LNCaP clone FGC (cell line): ENCODE results near the gene PDZD4.

Experiments
- DNase-seq: peaks from one replicate; pipeline ENCODE4 v3.0.0-alpha.2; 2011; ENCODE audit warnings: low read depth
- H3K4me3 ChIP-seq: 2 replicates; pipeline ENCODE4 v1.5.1; 2011; ENCODE audit warnings: mild to moderate bottlenecking, low read depth, low read length, control low read depth
- TF ChIP-seq, protein P1 (sequence below): IDR thresholded peaks from 2 replicates; pipeline ENCODE4 v1.5.1; 2012; ENCODE audit warnings: mild to moderate bottlenecking; ENCODE audit not compliant: control insufficient read depth, insufficient read depth; ENCODE audit errors: extremely low read depth

The PDZD4 gene

DNA sequence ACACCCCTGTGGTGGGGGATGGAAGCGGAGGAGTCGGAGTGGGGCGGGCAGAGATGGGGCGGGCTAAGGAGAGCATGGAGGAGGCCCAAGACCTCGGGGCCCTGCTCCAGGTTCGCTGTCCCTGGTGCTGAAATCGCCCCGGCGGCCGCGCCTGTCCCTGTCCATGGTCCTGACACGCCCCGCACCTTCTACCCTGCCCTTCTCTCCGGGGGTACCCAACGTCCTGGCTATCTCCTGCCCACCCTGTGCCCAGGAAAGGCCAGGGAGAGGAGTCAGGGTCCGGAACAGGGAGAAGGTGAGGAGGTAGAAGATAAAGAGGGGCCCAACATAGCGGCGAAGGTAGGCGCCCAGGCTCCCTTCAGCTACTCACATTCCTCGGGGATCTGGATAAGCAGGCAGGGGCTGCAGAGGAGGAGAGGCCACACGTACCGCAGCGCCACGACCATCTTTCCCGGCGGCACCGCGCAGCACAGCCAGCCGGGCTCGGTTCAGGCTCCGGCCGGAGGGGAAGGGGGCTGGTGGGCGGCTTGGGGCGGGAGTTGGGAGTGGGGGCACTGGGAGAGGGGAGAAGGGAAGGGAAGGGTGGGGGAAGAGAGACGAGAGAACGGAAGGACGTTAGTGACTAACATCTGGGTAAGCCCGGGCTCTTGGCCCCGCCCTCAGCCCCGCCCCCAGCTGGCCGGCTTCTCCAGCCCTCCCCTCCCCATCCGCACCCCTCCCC lies 45.2 kb upstream of the PDZD4 start:
- DNase-seq, result no peak
- no peak overlapping the region for H3K4me3 ChIP-seq
- TF ChIP-seq, protein P1, sequence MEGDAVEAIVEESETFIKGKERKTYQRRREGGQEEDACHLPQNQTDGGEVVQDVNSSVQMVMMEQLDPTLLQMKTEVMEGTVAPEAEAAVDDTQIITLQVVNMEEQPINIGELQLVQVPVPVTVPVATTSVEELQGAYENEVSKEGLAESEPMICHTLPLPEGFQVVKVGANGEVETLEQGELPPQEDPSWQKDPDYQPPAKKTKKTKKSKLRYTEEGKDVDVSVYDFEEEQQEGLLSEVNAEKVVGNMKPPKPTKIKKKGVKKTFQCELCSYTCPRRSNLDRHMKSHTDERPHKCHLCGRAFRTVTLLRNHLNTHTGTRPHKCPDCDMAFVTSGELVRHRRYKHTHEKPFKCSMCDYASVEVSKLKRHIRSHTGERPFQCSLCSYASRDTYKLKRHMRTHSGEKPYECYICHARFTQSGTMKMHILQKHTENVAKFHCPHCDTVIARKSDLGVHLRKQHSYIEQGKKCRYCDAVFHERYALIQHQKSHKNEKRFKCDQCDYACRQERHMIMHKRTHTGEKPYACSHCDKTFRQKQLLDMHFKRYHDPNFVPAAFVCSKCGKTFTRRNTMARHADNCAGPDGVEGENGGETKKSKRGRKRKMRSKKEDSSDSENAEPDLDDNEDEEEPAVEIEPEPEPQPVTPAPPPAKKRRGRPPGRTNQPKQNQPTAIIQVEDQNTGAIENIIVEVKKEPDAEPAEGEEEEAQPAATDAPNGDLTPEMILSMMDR, result no peak

DNA sequence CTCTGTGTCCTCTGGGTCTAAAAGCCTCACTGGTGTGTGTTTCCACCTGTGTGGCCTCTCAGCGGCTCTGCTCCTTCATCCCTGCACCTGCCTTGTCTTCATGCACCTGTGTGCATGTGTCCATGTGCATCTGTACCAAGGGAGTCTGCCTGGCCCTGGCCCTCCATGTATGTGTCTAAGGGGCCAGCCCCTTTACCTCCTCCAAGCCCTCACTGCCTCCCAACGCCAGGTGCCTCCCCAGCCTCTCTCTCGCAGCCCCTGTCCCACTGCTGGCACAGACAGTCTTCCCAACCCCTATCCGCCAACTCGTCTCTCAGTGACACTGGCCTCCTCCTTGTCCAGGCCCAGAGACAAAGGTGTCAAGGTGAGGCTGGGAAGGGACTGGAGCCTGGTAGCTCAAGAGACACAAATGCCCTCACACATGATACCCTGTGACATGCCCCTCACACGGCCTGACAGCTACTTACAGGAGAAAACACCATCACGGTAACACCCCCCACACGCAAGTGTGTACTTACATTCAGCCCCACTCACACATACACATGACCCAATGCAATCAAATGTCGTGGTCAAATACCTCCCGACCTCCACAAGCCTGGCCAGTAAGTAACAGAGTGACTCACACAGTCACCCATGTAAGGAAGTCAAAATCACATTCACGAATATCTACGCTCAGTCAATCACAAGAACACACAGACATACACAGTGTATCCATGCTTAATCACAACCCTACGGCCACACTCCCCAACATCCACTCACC lies 44.2 kb upstream of the PDZD4 start:
- TF ChIP-seq, protein P1, result no peak
- no peak overlapping the region for H3K4me3 ChIP-seq
- DNase-seq, result no peak

DNA sequence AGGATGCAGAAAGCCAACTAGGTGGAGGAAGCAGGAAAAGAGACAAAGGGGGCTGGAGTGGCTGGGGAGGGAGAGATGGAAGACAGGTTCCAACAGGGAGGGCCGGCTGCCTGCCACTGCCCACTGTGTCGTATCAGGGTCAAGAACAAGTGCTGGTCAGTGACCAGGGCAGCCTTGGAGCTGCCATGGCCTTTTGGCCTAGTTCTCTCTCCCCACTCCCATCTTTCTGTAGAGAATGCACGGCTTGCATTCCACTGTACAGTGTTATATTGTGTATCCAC lies 43.7 kb upstream of the PDZD4 start:
- DNase-seq, result no peak
- H3K4me3 ChIP-seq, result no peak overlapping the region
- TF ChIP-seq, protein P1, result no peak

DNA sequence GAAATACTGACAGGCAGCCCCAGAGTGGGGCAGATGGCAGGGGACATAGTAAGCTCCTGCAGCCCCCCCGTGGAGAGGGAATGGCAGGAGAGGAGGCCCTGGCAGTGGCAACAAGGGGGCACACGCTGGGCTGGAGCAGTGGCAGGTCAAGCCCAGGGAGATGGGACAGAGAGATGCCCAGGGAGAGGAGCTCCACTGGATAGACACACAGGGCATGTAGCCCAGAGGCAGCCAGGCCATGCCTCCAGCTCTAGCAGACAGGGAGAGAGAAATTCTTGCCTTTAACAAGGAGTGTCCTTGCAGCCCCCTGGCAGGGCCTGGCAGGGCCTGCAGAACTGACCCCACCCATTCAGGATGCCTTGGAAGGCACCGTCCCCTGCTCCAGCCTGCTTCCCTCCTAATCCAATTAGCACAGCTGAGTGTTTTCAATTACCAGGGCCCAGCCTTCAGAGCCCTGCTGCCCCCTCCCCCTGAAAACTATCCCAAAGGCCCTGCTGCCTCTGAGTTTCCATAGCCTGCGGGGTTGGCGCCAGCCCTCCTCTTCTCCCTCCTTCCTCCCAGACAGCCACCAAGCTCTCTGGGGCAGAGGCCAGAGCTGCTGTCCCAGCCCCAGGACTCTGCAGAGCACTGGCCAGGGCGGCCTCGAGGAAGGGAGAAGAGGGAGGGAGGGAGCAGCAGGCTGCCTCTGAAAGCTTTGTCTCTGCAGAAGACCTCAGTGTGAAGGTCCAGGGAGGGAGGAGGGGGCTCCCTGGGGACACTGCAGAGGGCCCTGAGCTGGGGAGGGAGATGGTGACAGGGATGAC lies 43.1 kb upstream of the PDZD4 start:
- no peak overlapping the region for H3K4me3 ChIP-seq
- TF ChIP-seq, protein P1, result no peak
- no peak for DNase-seq

DNA sequence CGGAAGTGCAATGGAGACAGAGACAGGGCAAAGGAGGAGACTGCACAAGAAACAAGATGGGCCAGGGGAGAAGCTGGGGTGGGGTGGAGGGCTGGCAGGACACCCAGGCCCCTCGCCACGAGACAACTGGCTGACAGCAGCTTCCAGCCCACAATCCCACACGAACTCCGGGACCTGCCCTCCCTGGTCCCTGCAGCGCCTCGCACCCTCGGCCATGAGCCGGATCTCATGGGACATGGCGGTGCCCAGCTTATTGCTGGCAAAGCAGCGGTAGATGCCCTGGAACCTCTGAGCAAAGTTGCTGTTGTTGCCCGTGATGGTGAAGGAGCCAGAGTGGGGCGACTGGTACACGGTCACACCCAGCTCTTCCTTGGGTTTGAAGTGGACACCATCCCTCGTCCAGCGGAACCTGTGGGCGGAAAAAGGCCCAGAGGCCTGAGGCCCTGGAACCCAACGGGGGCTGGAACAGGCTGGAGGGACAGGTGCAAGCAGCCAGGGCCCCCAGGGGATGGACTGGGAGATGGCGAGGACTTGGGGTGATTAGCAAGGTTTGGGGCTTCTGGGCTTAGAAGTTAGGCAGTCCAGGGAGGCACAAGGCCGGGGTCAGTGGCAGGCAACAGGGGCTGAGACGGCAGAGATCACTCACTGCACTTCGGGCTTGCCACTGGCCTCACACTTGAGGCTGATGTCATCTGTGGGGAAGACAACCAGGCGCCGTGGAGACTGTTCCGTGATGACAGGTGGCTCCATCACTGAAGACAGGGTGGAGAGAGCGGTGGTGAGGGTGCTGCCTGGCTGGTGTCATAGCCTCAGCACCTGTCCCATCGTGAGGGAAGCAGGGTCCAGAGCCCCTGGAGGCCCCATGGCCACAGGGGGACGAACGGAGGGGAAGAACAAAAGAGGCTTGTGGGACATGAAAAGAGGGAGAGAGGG lies 41.9 kb upstream of the PDZD4 start:
- no peak overlapping the region for H3K4me3 ChIP-seq
- TF ChIP-seq, protein P1, result no peak
- DNase-seq, result no peak

DNA sequence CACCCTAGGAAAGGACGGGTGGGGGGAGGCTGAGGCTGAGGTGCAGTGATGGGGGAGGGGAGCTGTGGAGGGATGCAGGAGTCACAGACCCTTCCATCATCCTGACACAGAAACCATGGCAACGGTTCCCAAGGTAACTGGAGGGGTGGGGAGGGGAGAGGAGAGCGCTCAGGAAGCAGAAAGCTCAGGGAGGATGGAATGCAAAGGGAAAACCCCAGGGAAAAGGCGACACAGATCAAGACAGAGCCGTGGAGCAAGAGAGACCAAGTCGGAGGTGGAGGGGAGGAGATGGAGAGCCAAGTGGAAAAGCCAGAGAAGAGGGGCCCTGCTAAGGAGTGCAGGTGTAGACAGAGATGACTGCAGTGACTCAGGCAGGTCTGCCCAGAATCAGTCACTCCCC lies 41.1 kb upstream of the PDZD4 start:
- H3K4me3 ChIP-seq, result no peak overlapping the region
- no peak for DNase-seq
- TF ChIP-seq, protein P1, result no peak
